OCI-LY1 (cell line): ENCODE data around the gene MPZL1.

ENCODE experiments used
- H2AFZ ChIP-seq: fragments of 200-600 bp; sonication (generic), shearing (Covaris generic); 2 replicates; pipeline ENCODE4 v1.6.0; 2014; ENCODE audit warnings: antibody characterized with exemption, mild to moderate bottlenecking, low read length
- H3F3A ChIP-seq: fragments of 200-600 bp; sonication (generic), shearing (Covaris generic); 2 replicates; pipeline ENCODE4 v1.6.0; 2014; ENCODE audit warnings: mild to moderate bottlenecking, antibody characterized with exemption, low read length, moderate library complexity; ENCODE audit not compliant: insufficient read depth
- H3K27ac ChIP-seq: fragments of 200-600 bp; sonication (generic); 2 replicates; pipeline ENCODE4 v1.5.1; 2014; ENCODE audit warnings: low read length, mixed run types, mild to moderate bottlenecking, low read depth; ENCODE audit not compliant: poor library complexity, severe bottlenecking
- H3K27me3 ChIP-seq: fragments of 200-600 bp; sonication (generic); 2 replicates; pipeline ENCODE4 v1.6.0; 2014; ENCODE audit warnings: antibody characterized with exemption, mild to moderate bottlenecking, low read length, moderate library complexity; ENCODE audit not compliant: insufficient read depth
- H3K36me3 ChIP-seq: fragments of 200-600 bp; sonication (generic); 2 replicates; pipeline ENCODE4 v1.6.1; 2014; ENCODE audit warnings: mild to moderate bottlenecking, antibody characterized with exemption, low read length, moderate library complexity, mixed read lengths; ENCODE audit not compliant: insufficient read depth
- H3K4me1 ChIP-seq: fragments of 200-600 bp; sonication (generic); 2 replicates; pipeline ENCODE4 v1.5.1; 2014; ENCODE audit warnings: mild to moderate bottlenecking, low read length, moderate library complexity; ENCODE audit not compliant: insufficient read depth, severe bottlenecking
- H3K4me2 ChIP-seq: fragments of 200-600 bp; sonication (generic), shearing (Covaris generic); 2 replicates; pipeline ENCODE4 v1.6.1; 2014; ENCODE audit warnings: low read length
- H3K4me3 ChIP-seq: fragments of 200-600 bp; sonication (generic); 2 replicates; pipeline ENCODE4 v1.5.1; 2014; ENCODE audit warnings: low read length, low read depth, mild to moderate bottlenecking, mixed read lengths; ENCODE audit not compliant: poor library complexity, severe bottlenecking
- H3K79me2 ChIP-seq: fragments of 200-600 bp; shearing (Covaris generic); 2 replicates; pipeline ENCODE4 v1.6.1; 2016; ENCODE audit warnings: mixed run types, low read length, mixed read lengths; ENCODE audit not compliant: insufficient read depth
- H3K9ac ChIP-seq: fragments of 200-600 bp; sonication (generic), shearing (Covaris generic); 2 replicates; pipeline ENCODE4 v1.6.1; 2014; ENCODE audit warnings: mild to moderate bottlenecking, low read length, mixed read lengths
- H3K9me2 ChIP-seq: fragments of 200-600 bp; sonication (generic), shearing (Covaris generic); 2 replicates; pipeline ENCODE4 v1.6.1; 2014; ENCODE audit warnings: low read depth, mild to moderate bottlenecking, low read length, mixed read lengths
- H3K9me3 ChIP-seq: fragments of 200-600 bp; shearing (Covaris generic); 2 replicates; pipeline ENCODE4 v1.6.1; 2014; ENCODE audit warnings: low read length, mixed read lengths
- H4K20me1 ChIP-seq: fragments of 200-600 bp; sonication (generic), shearing (Covaris generic); 2 replicates; pipeline ENCODE4 v1.6.0; 2016; ENCODE audit warnings: mild to moderate bottlenecking, low read length; ENCODE audit not compliant: insufficient read depth
- EZH2 ChIP-seq: fragments of 200-600 bp; sonication (generic), shearing (Covaris generic); IDR thresholded peaks from 2 replicates; pipeline ENCODE4 v1.8.0; 2017; ENCODE audit warnings: borderline replicate concordance, mixed run types, mild to moderate bottlenecking, antibody characterized with exemption, low read length, moderate library complexity, mixed read lengths
- TF ChIP-seq, protein P1 (sequence below): fragments of 200-600 bp; sonication (generic), shearing (Covaris generic); IDR thresholded peaks from 2 replicates; pipeline ENCODE4 v1.5.1; 2017; ENCODE audit warnings: mild to moderate bottlenecking, antibody characterized with exemption, low read length, moderate library complexity, mixed read lengths

MPZL1 gene

DNA sequence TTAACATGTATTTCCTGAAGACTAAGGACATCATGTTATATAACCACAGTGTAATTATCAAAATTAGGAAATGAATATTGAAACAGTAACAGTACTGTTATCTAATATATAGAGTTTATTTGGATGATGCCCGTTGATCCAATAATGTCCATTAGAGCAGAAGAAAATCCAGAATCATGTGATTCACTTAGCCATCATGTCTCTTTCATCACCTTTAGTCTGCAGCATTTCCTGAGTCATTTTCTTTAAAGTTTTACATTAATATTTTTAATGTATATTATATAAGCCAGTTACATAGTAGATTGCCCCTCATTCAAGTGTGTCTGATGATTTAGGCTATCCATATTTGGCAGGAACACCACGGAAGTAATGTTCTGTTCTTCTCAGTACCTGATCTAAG, 28.9 kb downstream of the MPZL1 start:
- H3K4me1 ChIP-seq: peaks cover 81% of the 10 kb centered on the region
- H3K36me3 ChIP-seq: no peaks in the 10 kb centered on the region; the same call in 1 of the 2 replicates
- H2AFZ ChIP-seq: no peak overlapping the region
- peaks cover 31% of the 10 kb centered on the region for H3K79me2 ChIP-seq
- H3K27me3 ChIP-seq: no peaks in the 10 kb centered on the region
- TF ChIP-seq EZH2: no peak
- TF ChIP-seq, protein P1, sequence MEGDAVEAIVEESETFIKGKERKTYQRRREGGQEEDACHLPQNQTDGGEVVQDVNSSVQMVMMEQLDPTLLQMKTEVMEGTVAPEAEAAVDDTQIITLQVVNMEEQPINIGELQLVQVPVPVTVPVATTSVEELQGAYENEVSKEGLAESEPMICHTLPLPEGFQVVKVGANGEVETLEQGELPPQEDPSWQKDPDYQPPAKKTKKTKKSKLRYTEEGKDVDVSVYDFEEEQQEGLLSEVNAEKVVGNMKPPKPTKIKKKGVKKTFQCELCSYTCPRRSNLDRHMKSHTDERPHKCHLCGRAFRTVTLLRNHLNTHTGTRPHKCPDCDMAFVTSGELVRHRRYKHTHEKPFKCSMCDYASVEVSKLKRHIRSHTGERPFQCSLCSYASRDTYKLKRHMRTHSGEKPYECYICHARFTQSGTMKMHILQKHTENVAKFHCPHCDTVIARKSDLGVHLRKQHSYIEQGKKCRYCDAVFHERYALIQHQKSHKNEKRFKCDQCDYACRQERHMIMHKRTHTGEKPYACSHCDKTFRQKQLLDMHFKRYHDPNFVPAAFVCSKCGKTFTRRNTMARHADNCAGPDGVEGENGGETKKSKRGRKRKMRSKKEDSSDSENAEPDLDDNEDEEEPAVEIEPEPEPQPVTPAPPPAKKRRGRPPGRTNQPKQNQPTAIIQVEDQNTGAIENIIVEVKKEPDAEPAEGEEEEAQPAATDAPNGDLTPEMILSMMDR: no peak
- H3K27ac ChIP-seq: no peak overlapping the region
- no peaks in the 10 kb centered on the region for H3F3A ChIP-seq
- H3K9me3 ChIP-seq: no peaks in the 10 kb centered on the region
- no peak overlapping the region for H3K4me2 ChIP-seq
- H3K9me2 ChIP-seq: no peaks in the 10 kb centered on the region
- H4K20me1 ChIP-seq: no peaks in the 10 kb centered on the region
- no peak overlapping the region for H3K4me3 ChIP-seq
- H3K9ac ChIP-seq: no peak overlapping the region

DNA sequence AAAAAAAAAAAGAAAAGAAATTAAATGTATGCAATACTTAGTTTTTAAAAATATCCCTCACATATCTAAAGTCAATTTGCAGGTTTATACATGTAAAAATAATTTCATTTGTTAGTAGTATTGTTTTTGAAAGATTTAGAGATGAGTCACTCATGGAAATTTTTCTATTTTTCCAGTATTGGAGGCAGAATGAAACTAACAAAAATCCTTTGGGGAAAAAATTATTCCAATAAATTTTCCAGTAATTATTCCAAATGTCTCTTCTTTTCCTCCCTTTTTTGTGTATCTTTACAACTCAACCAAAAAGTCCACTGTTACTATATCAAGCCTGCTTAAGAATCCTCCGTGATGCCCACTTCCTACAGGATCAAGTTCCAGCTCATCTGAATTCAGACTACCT, 29.9 kb downstream of the MPZL1 start:
- no peaks in the 10 kb centered on the region; the same call in 1 of the 2 replicates for H3K36me3 ChIP-seq
- H3K9me2 ChIP-seq: no peaks in the 10 kb centered on the region
- TF ChIP-seq, protein P1: no peak
- no peak for TF ChIP-seq EZH2
- H3K4me3 ChIP-seq: no peak overlapping the region
- no peaks in the 10 kb centered on the region for H3K27me3 ChIP-seq
- peak overlapping the region; percentile 89 for H3K27ac ChIP-seq
- H3K4me2 ChIP-seq: peak overlapping the region; percentile 70; the same call in 1 of the 2 replicates
- H3K9ac ChIP-seq: peak overlapping the region; percentile 21; the same call in 1 of the 2 replicates
- H4K20me1 ChIP-seq: no peaks in the 10 kb centered on the region
- no peaks in the 10 kb centered on the region for H3F3A ChIP-seq
- H3K9me3 ChIP-seq: no peaks in the 10 kb centered on the region
- peaks cover 86% of the 10 kb centered on the region for H3K4me1 ChIP-seq
- H3K79me2 ChIP-seq: peaks cover 31% of the 10 kb centered on the region
- H2AFZ ChIP-seq: no peak overlapping the region

DNA sequence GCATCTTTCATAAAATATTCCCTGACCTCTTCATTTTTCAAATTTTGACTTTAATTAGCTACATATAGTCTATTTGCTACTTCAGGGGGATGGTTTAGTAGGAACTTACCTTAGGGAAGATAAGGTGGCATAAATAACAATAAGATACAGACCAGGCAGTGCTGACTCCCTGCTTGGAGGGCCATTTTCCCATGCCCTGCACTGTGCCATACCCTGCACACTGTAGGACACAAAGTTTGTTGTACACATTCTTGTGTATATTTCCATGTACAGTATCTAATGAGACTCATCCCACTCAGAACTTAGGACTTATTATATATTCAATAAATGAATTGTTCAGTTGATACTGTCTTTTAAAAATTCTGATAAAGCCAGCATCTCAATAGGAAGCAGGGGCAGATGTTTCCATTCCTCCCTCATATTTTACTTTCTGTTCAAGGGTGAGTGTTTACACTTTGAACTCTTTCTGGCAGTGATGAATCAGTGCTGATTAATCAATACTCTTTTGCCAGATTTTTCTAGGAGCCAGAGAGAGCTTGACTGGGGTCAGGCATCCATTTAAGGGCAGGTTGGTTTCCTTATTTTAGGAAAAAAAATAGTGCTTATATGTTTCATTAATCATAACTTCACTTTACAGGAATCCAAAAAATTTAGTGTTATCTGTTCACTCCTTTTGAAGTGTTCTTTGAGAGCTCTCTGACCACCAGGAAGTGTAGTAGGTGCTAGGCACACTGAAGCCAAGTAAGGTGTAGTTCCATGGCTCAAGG, 30.6 kb downstream of the MPZL1 start:
- Histone ChIP-seq H3K27me3 (no peaks in the 10 kb centered on the region), H3F3A (no peaks in the 10 kb centered on the region), H3K9me2 (no peaks in the 10 kb centered on the region), H3K27ac (peak overlapping the region; percentile 89), H3K9ac (peak overlapping the region; percentile 21; the same call in 1 of the 2 replicates), H3K9me3 (no peaks in the 10 kb centered on the region), H3K36me3 (no peaks in the 10 kb centered on the region; the same call in 1 of the 2 replicates), H3K4me2 (peak overlapping the region; percentile 70), H3K79me2 (peaks cover 34% of the 10 kb centered on the region), H3K4me1 (peaks cover 86% of the 10 kb centered on the region), H3K4me3 (peak overlapping the region; percentile 45), H4K20me1 (no peaks in the 10 kb centered on the region), H2AFZ (no peak overlapping the region)
- no peak for TF ChIP-seq EZH2
- TF ChIP-seq, protein P1: no peak
